ENCODE measurements around the gene AKAP6. TPM values are rescaled to one million over a fixed set of nuclear protein-coding genes. Genes with fewer than 3 reads are reported as not detected.

The AKAP6 gene
- total RNA-seq, 2 donors from 2014 or later = 3.6 to 9.9 TPM

DNA sequence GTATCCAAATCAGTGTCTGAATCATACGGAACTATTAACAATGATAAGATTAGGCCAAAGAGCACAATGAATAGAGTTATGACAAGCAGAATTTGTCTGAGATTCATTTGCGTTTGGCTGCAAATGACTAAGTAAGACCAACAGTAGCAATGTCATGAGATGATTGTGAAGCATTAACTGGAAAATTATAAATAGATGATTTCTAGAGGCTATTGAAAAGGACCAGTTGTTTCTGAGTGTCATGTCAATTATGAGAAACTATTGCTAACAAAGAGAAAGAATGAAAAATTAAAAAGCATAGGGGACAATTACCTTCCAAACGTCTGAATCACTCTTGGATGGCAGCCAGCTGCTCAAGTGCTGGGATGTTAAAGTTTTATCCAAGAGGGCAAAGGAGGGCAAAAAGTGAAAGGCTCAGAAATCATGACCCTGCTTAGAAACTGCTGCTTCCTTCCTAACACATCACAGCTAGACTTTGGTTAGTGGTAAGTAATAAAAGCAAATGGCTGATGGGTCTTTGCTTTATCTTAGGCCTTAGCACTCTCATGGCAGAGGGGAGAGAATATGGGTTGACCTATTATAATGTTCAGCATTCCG, 89.0 kb downstream of the AKAP6 start:
- no peaks in the 10 kb centered on the region for H3K4me1 ChIP-seq (replicated peaks)
- no peaks in the 10 kb centered on the region for H3K36me3 ChIP-seq
- WGBS = 40% methylated on average over 4 of the region's 4 CpGs
- no peak for TF ChIP-seq CTCF (IDR thresholded peaks at IDR 0.05)
- TF ChIP-seq POLR2AphosphoS5 (IDR thresholded peaks at IDR 0.05) = no peak
- no peak for TF ChIP-seq POLR2A (IDR thresholded peaks at IDR 0.05)
- no peak overlapping the region for H3K27ac ChIP-seq
- H3K4me3 ChIP-seq = no peak overlapping the region
- no peaks in the 10 kb centered on the region for H3K27me3 ChIP-seq (replicated peaks; ENCODE audit: insufficient read depth)
- H3K9me3 ChIP-seq = no peaks in the 10 kb centered on the region
- intact Hi-C loops (cut with DNase I) = no loop called here
- peak; percentile 29 for DNase-seq (ENCODE audit: low spot score)

DNA sequence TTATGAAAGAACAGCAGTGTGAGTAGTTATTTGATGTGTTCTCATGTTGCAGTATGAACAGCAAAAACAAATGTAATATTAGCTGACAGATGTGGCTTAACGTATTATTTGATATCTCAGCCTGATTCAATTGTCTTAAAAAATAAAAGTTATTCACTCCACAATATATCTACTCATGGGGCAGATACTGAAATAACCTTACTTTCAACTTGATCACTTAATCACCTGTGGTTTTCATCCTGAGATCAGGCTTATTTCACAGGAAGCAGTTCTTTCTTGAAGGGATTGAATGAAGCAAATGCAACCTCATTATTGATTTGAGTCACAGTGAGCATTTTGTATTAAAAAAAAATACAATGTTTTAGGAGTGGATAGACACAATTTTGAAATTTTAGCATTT, 90.3 kb downstream of the AKAP6 start:
- Histone ChIP-seq H3K4me1 (replicated peaks) (no peaks in the 10 kb centered on the region), H3K27ac (no peak overlapping the region), H3K9me3 (no peaks in the 10 kb centered on the region), H3K4me3 (no peak overlapping the region), H3K27me3 (replicated peaks; ENCODE audit: insufficient read depth) (no peaks in the 10 kb centered on the region), H3K36me3 (no peaks in the 10 kb centered on the region)
- 60% methylated on average over 1 of the region's 1 CpG for WGBS
- no peak for DNase-seq (ENCODE audit: low spot score)
- TF ChIP-seq POLR2AphosphoS5 (IDR thresholded peaks at IDR 0.05) = no peak
- TF ChIP-seq POLR2A (IDR thresholded peaks at IDR 0.05) = no peak
- TF ChIP-seq CTCF (IDR thresholded peaks at IDR 0.05) = no peak
- intact Hi-C loops (cut with DNase I) = no loop called here

DNA sequence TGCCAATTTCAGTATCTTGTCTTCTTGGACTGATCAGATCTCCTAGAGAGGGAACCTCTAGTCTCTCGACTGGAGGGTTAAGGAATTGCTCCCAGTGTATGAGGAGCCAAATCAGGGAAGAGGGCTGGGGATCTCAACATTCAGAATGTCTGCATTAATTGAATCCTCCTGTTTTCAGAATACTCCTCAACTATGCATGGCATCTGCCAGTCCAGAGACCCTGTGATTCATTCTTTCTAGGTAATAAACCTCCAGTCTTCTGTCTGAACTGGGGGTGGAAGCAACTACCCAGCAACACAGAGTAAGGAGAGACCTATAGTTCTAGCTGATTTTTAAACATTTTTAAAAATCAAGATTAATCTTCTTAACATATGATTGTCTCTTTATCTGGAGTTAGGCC, 92.7 kb downstream of the AKAP6 start:
- H3K36me3 ChIP-seq = no peaks in the 10 kb centered on the region
- WGBS = 100% methylated on average over 1 of the region's 1 CpG
- no peaks in the 10 kb centered on the region for H3K9me3 ChIP-seq
- H3K27me3 ChIP-seq (replicated peaks; ENCODE audit: insufficient read depth) = no peaks in the 10 kb centered on the region
- H3K27ac ChIP-seq = no peak overlapping the region
- DNase-seq (ENCODE audit: low spot score) = no peak
- intact Hi-C loops (cut with DNase I) = no loop called here
- H3K4me3 ChIP-seq = no peak overlapping the region
- TF ChIP-seq CTCF (IDR thresholded peaks at IDR 0.05) (no peak), POLR2A (IDR thresholded peaks at IDR 0.05) (no peak), POLR2AphosphoS5 (IDR thresholded peaks at IDR 0.05) (no peak)
- no peaks in the 10 kb centered on the region for H3K4me1 ChIP-seq (replicated peaks)

GRCh38 chr14:32422440-32422839, 93.3 kb downstream of the AKAP6 start:
- Histone ChIP-seq H3K9me3 (no peaks in the 10 kb centered on the region), H3K36me3 (no peaks in the 10 kb centered on the region), H3K27ac (no peak overlapping the region), H3K4me1 (replicated peaks) (no peaks in the 10 kb centered on the region), H3K27me3 (replicated peaks; ENCODE audit: insufficient read depth) (no peaks in the 10 kb centered on the region), H3K4me3 (no peak overlapping the region)
- no peak for DNase-seq (ENCODE audit: low spot score)
- no peak for TF ChIP-seq POLR2A (IDR thresholded peaks at IDR 0.05)
- TF ChIP-seq POLR2AphosphoS5 (IDR thresholded peaks at IDR 0.05) = no peak
- no peak for TF ChIP-seq CTCF (IDR thresholded peaks at IDR 0.05)
- intact Hi-C loops (cut with DNase I) = no loop called here

DNA sequence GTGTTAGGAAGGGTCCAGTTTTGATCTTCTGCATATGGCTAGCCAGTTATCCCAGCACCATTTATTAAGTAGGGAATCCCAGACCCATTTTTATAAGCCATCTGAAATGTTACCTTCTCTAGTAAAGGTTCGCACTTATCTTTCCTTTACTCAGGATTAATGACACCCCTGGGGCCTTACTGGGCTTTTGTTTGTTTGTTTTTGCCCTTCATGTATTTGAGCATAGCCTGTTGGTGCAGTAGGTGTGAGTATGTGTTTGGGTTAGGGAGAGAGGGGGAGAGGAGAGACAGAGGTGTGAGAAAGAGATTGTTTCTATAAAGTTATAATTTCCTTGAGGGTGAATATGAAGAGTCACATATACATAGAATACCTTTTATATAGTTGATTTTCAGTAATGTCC, 96.9 kb downstream of the AKAP6 start:
- WGBS = 74% methylated on average over 1 of the region's 1 CpG
- no peak overlapping the region for H3K4me3 ChIP-seq
- H3K27ac ChIP-seq = no peak overlapping the region
- H3K9me3 ChIP-seq = no peaks in the 10 kb centered on the region
- H3K27me3 ChIP-seq (replicated peaks; ENCODE audit: insufficient read depth) = no peaks in the 10 kb centered on the region
- no peaks in the 10 kb centered on the region for H3K4me1 ChIP-seq (replicated peaks)
- intact Hi-C loops (cut with DNase I) = no loop called here
- H3K36me3 ChIP-seq = no peaks in the 10 kb centered on the region
- no peak for TF ChIP-seq POLR2AphosphoS5 (IDR thresholded peaks at IDR 0.05)
- TF ChIP-seq CTCF (IDR thresholded peaks at IDR 0.05) = no peak
- no peak for TF ChIP-seq POLR2A (IDR thresholded peaks at IDR 0.05)
- DNase-seq (ENCODE audit: low spot score) = no peak
